Calu3 (cell line): ENCODE measurements around the gene TSGA10. TPM values are rescaled to one million over a fixed set of nuclear protein-coding genes. Genes with fewer than 3 reads are reported as not detected.
"Not testable (repeated sequence)": the region's sequence is repeated elsewhere in the genome, so short reads cannot be mapped to it uniquely, and the experiment has no call there.

Experiments
- BruUV-seq: library from RNA; stranded (reverse); fragments of 400-500 nt; replicated peaks from 2 replicates; lab custom pipeline; 2021; lab: Mats Ljungman, UMichigan
- CTCF ChIA-PET: fragments of 300-600 bp; sonication (Branson Sonifier 250); formaldehyde crosslinking; loops from one replicate; lab custom pipeline; 2022; ENCODE audit warnings: antibody characterized with exemption; lab: Charles Lee
- DNase-seq: peaks from one replicate; pipeline ENCODE4 v3.0.0; 2022
- H3K27ac Mint-ChIP-seq: one replicate; pipeline ENCODE4 v1.8.0; 2022; ENCODE audit warnings: mixed read lengths; ENCODE audit not compliant: unreplicated experiment
- H3K27me3 Mint-ChIP-seq: one replicate; pipeline ENCODE4 v1.8.0; 2022; ENCODE audit warnings: mixed read lengths; ENCODE audit not compliant: unreplicated experiment
- H3K36me3 Mint-ChIP-seq: one replicate; pipeline ENCODE4 v1.8.0; 2022; ENCODE audit warnings: mild to moderate bottlenecking, moderate library complexity, mixed read lengths; ENCODE audit not compliant: insufficient read depth, unreplicated experiment
- H3K4me1 Mint-ChIP-seq: one replicate; pipeline ENCODE4 v1.8.0; 2022; ENCODE audit warnings: mild to moderate bottlenecking, low read depth, mixed read lengths; ENCODE audit not compliant: unreplicated experiment
- H3K4me3 Mint-ChIP-seq: one replicate; pipeline ENCODE4 v1.8.0; 2022; ENCODE audit warnings: mild to moderate bottlenecking, low read depth, moderate library complexity, mixed read lengths; ENCODE audit not compliant: unreplicated experiment
- H3K9me3 Mint-ChIP-seq: one replicate; pipeline ENCODE4 v1.8.0; 2022; ENCODE audit warnings: low read depth, mixed read lengths; ENCODE audit not compliant: unreplicated experiment
- CTCF ChIP-seq: fragments of 200-600 bp; IDR thresholded peaks from one replicate; pipeline ENCODE4 v1.8.0; 2022; ENCODE audit warnings: antibody characterized with exemption; ENCODE audit not compliant: unreplicated experiment
- intact Hi-C: fragments of 100-400 bp; cut with micrococcal nuclease; formaldehyde crosslinking; loops from one replicate; pipeline ENCODE4 v1.10.0; 2022; ENCODE audit not compliant: unreplicated experiment
- total RNA-seq: library from RNA; stranded (reverse); gene quantifications from 2 replicates; pipeline ENCODE4 v1.2.3, GENCODE V29; 2022

TSGA10 gene
- total RNA-seq, 1 experiment from 2014 or later = 14.2 TPM

GRCh38 chr2:99067871-99068625 lies 86.7 kb downstream of the TSGA10 start:
- no peaks in the 10 kb centered on the region for H3K27me3 Mint-ChIP-seq

GRCh38 chr2:99066075-99066958 lies 88.4 kb downstream of the TSGA10 start:
- intact Hi-C loops = loop anchor here (1.0 kb wide), 2 partner anchors 229 to 417 kb away; no protein-coding TSS in a partner anchor
- H3K36me3 Mint-ChIP-seq = no peaks in the 10 kb centered on the region
- no peak overlapping the region for H3K4me3 Mint-ChIP-seq
- no peaks in the 10 kb centered on the region for H3K9me3 Mint-ChIP-seq
- BruUV-seq = no TSS peak
- peak; percentile 51 for DNase-seq
- CTCF ChIA-PET = interaction anchor here (0.7 to 2.0 kb wide), 7 partner anchors 75 to 432 kb away, joined by 3 to 20 read pairs (median 4); partner anchors contain the start of gene C2orf15
- H3K27ac Mint-ChIP-seq = no peak overlapping the region
- TF ChIP-seq CTCF = peak; percentile 31
- no peaks in the 10 kb centered on the region for H3K4me1 Mint-ChIP-seq
- H3K27me3 Mint-ChIP-seq = no peaks in the 10 kb centered on the region

More at GRCh38 chr2:99067871-99068625, 86.7 kb downstream of the TSGA10 start:
- intact Hi-C loops = no loop called here
- BruUV-seq = no TSS peak
- no peak for TF ChIP-seq CTCF
- DNase-seq = no peak
- CTCF ChIA-PET = interaction anchor here (0.6 kb wide), 1 partner anchor 17 kb away, joined by 5 read pairs; no protein-coding TSS in a partner anchor
- Mint-ChIP-seq H3K9me3 (no peaks in the 10 kb centered on the region), H3K27ac (no peak overlapping the region), H3K4me1 (no peaks in the 10 kb centered on the region), H3K36me3 (no peaks in the 10 kb centered on the region), H3K4me3 (no peak overlapping the region)

- H3K4me3 Mint-ChIP-seq, DNase-seq, H3K4me1 Mint-ChIP-seq, CTCF ChIA-PET, H3K27me3 Mint-ChIP-seq, H3K36me3 Mint-ChIP-seq, intact Hi-C loops, BruUV-seq, H3K9me3 Mint-ChIP-seq, H3K27ac Mint-ChIP-seq: not testable (repeated sequence)
Measured at GRCh38 chr2:99049187-99049586, 105.6 kb downstream of the TSGA10 start.

- H3K36me3 Mint-ChIP-seq, H3K4me1 Mint-ChIP-seq, CTCF ChIA-PET, BruUV-seq, H3K27ac Mint-ChIP-seq, H3K9me3 Mint-ChIP-seq, intact Hi-C loops, H3K4me3 Mint-ChIP-seq, H3K27me3 Mint-ChIP-seq, DNase-seq: not testable (repeated sequence)
Measured at GRCh38 chr2:99040736-99041300, 113.9 kb downstream of the TSGA10 start.

GRCh38 chr2:99035920-99036319 lies 118.8 kb downstream of the TSGA10 start:
- Mint-ChIP-seq H3K9me3 (no peaks in the 10 kb centered on the region), H3K27ac (no peak overlapping the region), H3K4me3 (no peak overlapping the region), H3K36me3 (no peaks in the 10 kb centered on the region), H3K4me1 (no peaks in the 10 kb centered on the region), H3K27me3 (no peaks in the 10 kb centered on the region)
- intact Hi-C loops = no loop called here
- no TSS peak for BruUV-seq
- DNase-seq = no peak
- CTCF ChIA-PET = no interaction called here
- TF ChIP-seq CTCF = no peak
